Mesothelial cell of epicardium (in vitro differentiated cells): ENCODE data around the gene FOCAD. TPM values are rescaled to one million over a fixed set of nuclear protein-coding genes. Genes with fewer than 3 reads are reported as not detected.

Experiments used
- DNase-seq, 2 experiments: peaks; one replicate each; pipeline ENCODE4 v3.0.0; 2021; ENCODE audit warnings: low spot score in 2 of 2; ENCODE audit not compliant: unreplicated experiment in 2 of 2
- H3K27ac Mint-ChIP-seq: 2 replicates; pipeline ENCODE4 v1.8.0; 2021; ENCODE audit warnings: mixed read lengths
- H3K27me3 Mint-ChIP-seq: 2 replicates; pipeline ENCODE4 v1.8.0; 2021; ENCODE audit warnings: low read depth, mixed read lengths
- H3K36me3 Mint-ChIP-seq: 2 replicates; pipeline ENCODE4 v1.8.0; 2021; ENCODE audit warnings: mixed read lengths
- H3K4me1 Mint-ChIP-seq: 2 replicates; pipeline ENCODE4 v1.8.0; 2021; ENCODE audit warnings: mixed read lengths
- H3K4me3 Mint-ChIP-seq: 2 replicates; pipeline ENCODE4 v1.8.0; 2021; ENCODE audit warnings: mild to moderate bottlenecking, moderate library complexity, mixed read lengths
- H3K9me3 Mint-ChIP-seq: 2 replicates; pipeline ENCODE4 v1.8.0; 2021; ENCODE audit warnings: mixed read lengths
- CTCF ChIP-seq: fragments of 200-600 bp; sonication (generic); IDR thresholded peaks from one replicate; pipeline ENCODE4 v1.5.0; 2021; ENCODE audit warnings: antibody characterized with exemption; ENCODE audit not compliant: unreplicated experiment
- total RNA-seq: library from RNA; stranded (reverse); gene quantifications from 3 replicates; pipeline ENCODE4 v1.2.1, GENCODE V29; 2021

FOCAD gene
- total RNA-seq, 1 donor from 2014 or later: 78.4 TPM

GRCh38 chr9:21016701-21017491 is 332.8 kb downstream of the FOCAD start:
- DNase-seq: no peak
- no peak for TF ChIP-seq CTCF
- Mint-ChIP-seq H3K36me3 (peaks cover 36% of the 10 kb centered on the region), H3K4me1 (peaks cover 7% of the 10 kb centered on the region), H3K9me3 (peaks cover 15% of the 10 kb centered on the region), H3K27me3 (no peaks in the 10 kb centered on the region), H3K4me3 (no peak overlapping the region), H3K27ac (peak overlapping the region; percentile 31)

DNA sequence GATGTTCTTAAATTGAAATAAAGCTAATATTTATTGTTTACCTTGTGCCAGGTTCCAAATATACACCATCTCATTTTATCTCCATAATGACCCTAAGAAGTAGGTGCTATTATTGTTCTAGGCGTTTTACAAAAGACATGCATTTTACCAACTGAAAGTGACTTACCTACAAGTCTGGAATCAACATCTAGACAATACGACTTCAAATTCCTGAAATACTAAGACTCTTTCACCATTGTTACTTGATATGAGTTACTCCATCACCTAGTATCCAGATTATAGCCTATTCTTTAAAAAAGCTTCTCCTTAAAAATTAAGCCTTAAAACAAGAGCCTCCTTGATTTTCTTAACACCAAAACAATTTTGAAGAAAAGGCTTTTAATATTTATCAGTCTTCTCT is 334.1 kb downstream of the FOCAD start:
- Mint-ChIP-seq H3K27me3 (no peaks in the 10 kb centered on the region), H3K4me3 (no peak overlapping the region), H3K36me3 (peaks cover 37% of the 10 kb centered on the region), H3K27ac (no peak overlapping the region), H3K9me3 (peaks cover 18% of the 10 kb centered on the region), H3K4me1 (peaks cover 7% of the 10 kb centered on the region)
- no peak for TF ChIP-seq CTCF
- no peak for DNase-seq

- H3K27me3 Mint-ChIP-seq: no peaks in the 10 kb centered on the region
- DNase-seq: no peak
- H3K27ac Mint-ChIP-seq: no peak overlapping the region
- TF ChIP-seq CTCF: no peak
- H3K9me3 Mint-ChIP-seq: peaks cover 11% of the 10 kb centered on the region
- H3K4me3 Mint-ChIP-seq: no peak overlapping the region
- H3K36me3 Mint-ChIP-seq: peaks cover 18% of the 10 kb centered on the region
- H3K4me1 Mint-ChIP-seq: peaks cover 2% of the 10 kb centered on the region
Observed at GRCh38 chr9:21023861-21024260, 339.8 kb downstream of the FOCAD start.

- no peak for DNase-seq
- Mint-ChIP-seq H3K36me3 (peaks cover 3% of the 10 kb centered on the region), H3K27ac (no peak overlapping the region), H3K27me3 (no peaks in the 10 kb centered on the region), H3K9me3 (peaks cover under 1% of the 10 kb centered on the region), H3K4me3 (no peak overlapping the region), H3K4me1 (no peaks in the 10 kb centered on the region)
- no peak for TF ChIP-seq CTCF
Observed at GRCh38 chr9:21027295-21027694, 343.2 kb downstream of the FOCAD start.

DNA sequence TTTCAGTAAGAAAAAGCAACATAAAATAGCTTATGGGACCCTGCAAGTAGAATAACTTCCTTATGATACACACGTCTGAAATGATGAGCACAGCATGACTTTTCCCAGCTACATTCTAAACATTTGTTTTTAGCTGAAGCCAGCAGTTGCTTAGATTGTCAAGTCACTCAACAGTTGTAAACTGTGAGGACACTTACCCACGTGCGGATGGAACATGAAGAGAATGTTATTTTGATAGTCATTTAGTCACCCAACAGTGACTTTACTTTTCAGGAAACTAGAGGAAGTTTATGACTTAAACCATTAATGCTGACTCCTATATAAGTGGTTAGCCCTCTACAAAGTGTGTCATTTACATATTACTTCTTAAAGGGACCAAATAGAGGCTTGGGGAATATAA is 344.4 kb downstream of the FOCAD start:
- Mint-ChIP-seq H3K36me3 (no peaks in the 10 kb centered on the region), H3K27ac (no peak overlapping the region), H3K27me3 (no peaks in the 10 kb centered on the region), H3K9me3 (no peaks in the 10 kb centered on the region), H3K4me1 (no peaks in the 10 kb centered on the region), H3K4me3 (no peak overlapping the region)
- DNase-seq: no peak
- no peak for TF ChIP-seq CTCF
